Fibroblast of pulmonary artery (primary cell): ENCODE data around the gene THTPA.
"Not testable (repeated sequence)": the region's sequence is repeated elsewhere in the genome, so short reads cannot be mapped to it uniquely, and the experiment has no call there.

Source experiments
- DNase-seq: peaks from one replicate; pipeline ENCODE4 v3.0.0-alpha.2; 2010; ENCODE audit warnings: low read depth
- H3K4me3 ChIP-seq: replicated peaks from 2 replicates; pipeline ENCODE4 v1.5.1; 2011; ENCODE audit warnings: low read depth, mild to moderate bottlenecking, control low read depth, low read length, moderate library complexity
- CTCF ChIP-seq: IDR thresholded peaks from 2 replicates; pipeline ENCODE4 v1.5.1; 2011; ENCODE audit warnings: mild to moderate bottlenecking, control low read depth, low read length, inconsistent platforms; ENCODE audit errors: missing control alignments

The THTPA gene

GRCh38 chr14:23603103-23603502, 47.0 kb downstream of the THTPA start:
- no peak overlapping the region for H3K4me3 ChIP-seq
- TF ChIP-seq CTCF: no peak
- no peak for DNase-seq

- no peak for DNase-seq
- TF ChIP-seq CTCF: no peak
Measured at GRCh38 chr14:23604148-23604547, 48.1 kb downstream of the THTPA start.

GRCh38 chr14:23604675-23605170, 48.7 kb downstream of the THTPA start:
- DNase-seq: no peak
- no peak overlapping the region for H3K4me3 ChIP-seq
- TF ChIP-seq CTCF: no peak

More at GRCh38 chr14:23604148-23604547, 48.1 kb downstream of the THTPA start:
- no peak overlapping the region for H3K4me3 ChIP-seq

GRCh38 chr14:23605931-23606585, 50.0 kb downstream of the THTPA start:
- no peak for DNase-seq
- TF ChIP-seq CTCF: no peak

GRCh38 chr14:23608454-23608853, 52.4 kb downstream of the THTPA start:
- H3K4me3 ChIP-seq: no peak overlapping the region
- TF ChIP-seq CTCF: no peak
- DNase-seq: no peak

More at GRCh38 chr14:23605931-23606585, 50.0 kb downstream of the THTPA start:
- no peak overlapping the region for H3K4me3 ChIP-seq

- H3K4me3 ChIP-seq: no peak overlapping the region
- no peak for DNase-seq
- TF ChIP-seq CTCF: no peak
Measured at GRCh38 chr14:23609001-23609400, 52.9 kb downstream of the THTPA start.

- not testable (repeated sequence) for H3K4me3 ChIP-seq, DNase-seq
Measured at GRCh38 chr14:23609411-23610089, 53.5 kb downstream of the THTPA start.
